22Rv1 (cell line): Measurements from ENCODE around the gene FHL3.

Experiments used
- H3K27ac ChIP-seq: fragments of 450-650 bp; 2 replicates; pipeline ENCODE4 v1.5.1; 2017
- CTCF ChIP-seq: fragments of 450-650 bp; IDR thresholded peaks from 2 replicates; pipeline ENCODE4 v1.5.1; 2017; ENCODE audit warnings: mild to moderate bottlenecking
- ZFX ChIP-seq: fragments of 450-650 bp; IDR thresholded peaks from 2 replicates; pipeline ENCODE4 v1.6.1; 2017; ENCODE audit warnings: antibody characterized with exemption, borderline replicate concordance

Gene FHL3

GRCh38 chr1:38029685-38030511 lies 24.6 kb upstream of the FHL3 start:
- no peak for TF ChIP-seq ZFX
- TF ChIP-seq CTCF = no peak
- no peak overlapping the region for H3K27ac ChIP-seq

GRCh38 chr1:38029081-38029681 lies 23.9 kb upstream of the FHL3 start:
- TF ChIP-seq CTCF (no peak), ZFX (no peak)
- H3K27ac ChIP-seq = no peak overlapping the region

- no peak overlapping the region for H3K27ac ChIP-seq
- TF ChIP-seq CTCF (no peak), ZFX (no peak)
These were observed 23.4 kb upstream of the FHL3 start for GRCh38 chr1:38028671-38029070.

GRCh38 chr1:38028105-38028591 lies 22.8 kb upstream of the FHL3 start:
- TF ChIP-seq ZFX (no peak), CTCF (no peak)

GRCh38 chr1:38027201-38028104 lies 22.1 kb upstream of the FHL3 start:
- no peak overlapping the region for H3K27ac ChIP-seq
- TF ChIP-seq ZFX (no peak), CTCF (no peak)

More at GRCh38 chr1:38028105-38028591, 22.8 kb upstream of the FHL3 start:
- no peak overlapping the region for H3K27ac ChIP-seq

- TF ChIP-seq CTCF = peak; percentile 78
- TF ChIP-seq ZFX = no peak
- H3K27ac ChIP-seq = no peak overlapping the region
These were observed 21.4 kb upstream of the FHL3 start for GRCh38 chr1:38026592-38027200.
